Left colon (tissue), 2 donors: Measurements from ENCODE around the gene NAA35. TPM values are rescaled to one million over a fixed set of nuclear protein-coding genes. Genes with fewer than 3 reads are reported as not detected.
A peak's percentile ranks its signal among the peaks of the same experiment; 100 is the strongest.
"Not testable (repeated sequence)": the region's sequence is repeated elsewhere in the genome, so short reads cannot be mapped to it uniquely, and the experiment has no call there.

ENCODE experiments used
- ATAC-seq: fragments of 200-7000 bp; cut with Tn5 transposase; one replicate; pipeline ENCODE4 v1.9.1; 2020; ENCODE audit warnings: mild to moderate bottlenecking, moderate library complexity
- DNase-seq, 2 donors: peaks; one replicate each; pipeline ENCODE4 v3.0.0-alpha.2; 2020
- intact Hi-C, 2 donors: fragments of 100-400 bp; cut with DNase I in 1 of 2; cut with micrococcal nuclease in 1 of 2; formaldehyde crosslinking; loops; one replicate each; pipeline versions ENCODE4 v1.11.2 to v1.14.0; 2022; cut with DNase I, micrococcal nuclease
- long read RNA-seq: library from polyadenylated mRNA; unstranded; transcript quantifications from one replicate; pipeline ENCODE4 v2.0.0, GENCODE V29; 2021
- total RNA-seq, 2 donors: library from RNA; stranded (reverse); fragmentation: NEBNext Ultra II Directional; extraction: Animal tissue kit (Norgen Biotek cat#: 25700); gene quantifications; one replicate each; pipeline ENCODE4 v1.2.1, GENCODE V29; 2021
- donor health status: DM: no; HTN: no; CAD: no.
- donor health status: DM: yes; HTN: yes; CAD: no.

The NAA35 gene
- total RNA-seq, result 10 to 100 TPM; 34.0 to 38.9 TPM
- long read RNA-seq, transcript NAA35-201 (23 exons, 2,649 nt), result major isoform, 7 of 46 reads
- long read RNA-seq, partial matches to known transcripts, result 21 of 46 reads
- long read RNA-seq, other reads (novel, unspliced or antisense), result 18 of 46 reads

DNA sequence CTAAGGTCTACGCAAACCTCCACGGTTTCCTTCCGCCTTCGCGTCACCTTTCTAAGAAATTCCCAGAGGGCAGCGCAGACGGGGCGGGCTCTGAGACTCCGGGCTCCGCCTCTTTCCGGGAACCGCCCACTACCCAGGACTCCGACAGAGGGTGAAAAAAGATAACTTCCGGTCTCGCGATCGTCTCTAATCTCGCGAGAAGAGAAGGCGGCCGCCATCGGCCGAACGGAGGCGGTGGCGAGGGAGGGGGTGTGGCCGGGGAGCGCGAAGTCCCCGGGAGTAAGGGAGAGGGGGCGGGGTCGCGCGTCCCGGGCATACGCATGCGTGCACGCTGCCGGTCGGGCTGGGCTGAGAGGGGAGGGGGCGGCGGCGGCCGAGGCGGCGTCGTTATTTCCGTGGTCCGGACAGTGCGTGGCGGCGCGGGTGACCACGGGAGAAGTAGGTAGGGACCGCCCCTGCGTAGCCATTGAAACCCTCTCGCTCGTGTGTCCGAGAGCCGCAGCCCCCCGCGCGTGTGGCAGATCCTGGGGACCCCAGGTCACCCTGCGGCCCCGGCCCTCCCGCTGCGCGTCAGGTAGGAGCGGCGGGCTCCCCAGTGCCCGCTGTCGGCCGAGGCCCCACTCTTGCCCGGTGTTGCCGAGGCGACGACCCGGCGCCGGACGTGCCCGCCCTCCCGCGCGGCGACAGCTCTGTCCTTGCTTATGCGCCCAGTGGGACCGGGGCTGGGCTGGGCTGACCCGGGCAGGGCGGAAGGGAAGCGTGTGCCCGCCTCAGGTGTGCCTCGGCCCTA is at the start of gene NAA35:
Gene NAA35, plus strand, starts transcription at position 315 of the 790 bp plus-strand sequence. CDS start 1,014 bp downstream, outside the sequence.
- intact Hi-C loops, result no loop called here
- peak; percentile 89 for ATAC-seq

DNA sequence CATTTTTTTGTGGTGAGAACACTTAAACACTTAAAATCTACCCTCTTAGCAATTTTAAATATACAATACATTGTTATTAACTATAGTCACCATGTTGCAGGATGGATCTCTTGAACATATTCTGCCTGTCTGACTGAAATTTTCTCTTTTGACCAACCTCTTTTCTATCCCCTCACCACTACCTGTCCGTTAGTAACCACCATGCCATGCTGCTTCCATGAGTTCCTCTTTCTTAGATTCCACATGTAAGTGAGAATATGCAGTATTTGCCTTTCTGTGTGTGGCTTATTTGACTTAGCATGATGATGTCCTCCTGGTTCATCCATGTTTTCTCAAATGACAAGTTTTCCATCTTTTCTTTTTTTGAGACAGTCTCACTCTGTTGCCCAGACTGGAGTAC is 48.5 kb upstream of the NAA35 start:
- DNase-seq (no peak), ATAC-seq (no peak)
- intact Hi-C loops, result no loop called here

More for the DNA sequence above, at the start of gene NAA35:
- peak; percentile 98 to 99 for DNase-seq

DNA sequence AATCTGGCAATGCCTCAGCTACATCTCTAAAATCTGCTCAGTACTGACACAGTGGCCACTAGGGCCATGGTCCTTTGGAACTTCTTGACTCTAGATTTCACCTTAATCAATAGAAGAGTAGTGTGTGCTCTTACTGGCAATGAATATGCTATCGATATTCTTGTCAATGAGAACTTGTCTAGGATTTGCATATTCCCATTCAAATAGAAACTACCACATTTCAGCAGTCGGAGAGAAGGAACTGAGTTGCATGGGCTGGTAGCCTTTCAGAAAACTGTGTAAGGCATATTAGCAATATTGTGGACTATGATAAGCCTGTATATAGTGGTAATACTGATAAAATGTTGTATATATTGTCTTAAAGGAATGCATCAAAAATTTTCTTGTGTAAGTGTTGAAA is 45.3 kb upstream of the NAA35 start:
- DNase-seq (no peak), ATAC-seq (no peak)
- intact Hi-C loops, result no loop called here

DNA sequence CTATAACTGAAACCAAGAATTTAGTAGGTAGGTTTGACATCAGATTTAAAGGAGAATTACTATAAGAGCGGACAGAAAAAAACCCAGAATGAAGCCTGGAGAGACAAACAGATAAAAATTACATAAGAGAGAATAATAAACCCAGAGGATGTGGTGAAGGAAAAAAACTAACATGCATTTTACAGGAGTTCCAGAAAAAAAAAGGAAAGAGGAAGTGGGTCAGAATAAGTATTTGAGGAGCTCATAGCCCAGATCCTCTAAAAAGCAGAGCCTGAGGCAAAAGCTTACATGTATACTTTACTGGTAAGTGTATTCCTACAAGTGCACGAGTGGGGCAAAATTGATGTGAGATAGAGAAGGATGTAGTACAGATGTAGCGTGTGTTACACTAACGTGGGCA is 43.1 kb upstream of the NAA35 start:
- intact Hi-C loops, result no loop called here
- no peak for DNase-seq
- ATAC-seq, result no peak

DNA sequence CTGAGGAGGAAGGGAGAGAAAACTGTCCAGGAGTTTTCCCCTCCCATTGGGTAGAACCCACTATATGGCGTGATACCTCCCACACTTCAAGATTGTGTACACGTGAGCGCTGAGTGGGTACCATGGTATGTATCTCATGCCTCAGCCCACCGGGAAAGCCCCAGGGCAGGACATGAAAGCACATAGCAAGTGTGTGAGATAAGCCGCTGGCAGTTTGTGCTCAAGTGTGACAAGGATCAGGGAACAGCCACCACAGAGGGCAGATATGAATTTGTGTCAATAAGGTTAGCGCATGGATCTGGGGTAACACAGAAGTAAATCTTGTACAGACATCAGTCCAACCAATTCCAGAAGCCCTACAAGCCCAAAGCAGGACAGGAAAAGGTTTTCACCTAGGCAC is 42.6 kb upstream of the NAA35 start:
- no peak for DNase-seq
- ATAC-seq, result no peak
- intact Hi-C loops, result no loop called here

DNA sequence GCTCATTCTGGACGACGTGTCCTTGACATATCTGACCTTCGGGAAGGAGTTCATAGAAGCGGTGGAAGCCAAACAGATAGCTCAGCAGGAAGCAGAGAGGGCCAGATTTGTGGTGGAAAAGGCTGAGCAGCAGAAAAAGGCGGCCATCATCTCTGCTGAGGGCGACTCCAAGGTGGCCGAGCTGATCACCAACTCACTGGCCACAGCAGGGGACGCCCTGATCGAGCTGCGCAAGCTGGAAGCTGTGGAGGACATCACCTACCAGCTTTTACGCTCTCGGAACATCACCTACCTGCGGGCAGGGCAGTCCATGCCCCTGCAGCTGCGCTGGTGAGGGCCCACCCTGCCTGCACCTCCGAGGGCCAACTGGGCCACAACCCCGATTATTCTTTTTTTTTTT is 41.6 kb upstream of the NAA35 start:
- intact Hi-C loops, result no loop called here
- ATAC-seq (no peak), DNase-seq (no peak)

DNA sequence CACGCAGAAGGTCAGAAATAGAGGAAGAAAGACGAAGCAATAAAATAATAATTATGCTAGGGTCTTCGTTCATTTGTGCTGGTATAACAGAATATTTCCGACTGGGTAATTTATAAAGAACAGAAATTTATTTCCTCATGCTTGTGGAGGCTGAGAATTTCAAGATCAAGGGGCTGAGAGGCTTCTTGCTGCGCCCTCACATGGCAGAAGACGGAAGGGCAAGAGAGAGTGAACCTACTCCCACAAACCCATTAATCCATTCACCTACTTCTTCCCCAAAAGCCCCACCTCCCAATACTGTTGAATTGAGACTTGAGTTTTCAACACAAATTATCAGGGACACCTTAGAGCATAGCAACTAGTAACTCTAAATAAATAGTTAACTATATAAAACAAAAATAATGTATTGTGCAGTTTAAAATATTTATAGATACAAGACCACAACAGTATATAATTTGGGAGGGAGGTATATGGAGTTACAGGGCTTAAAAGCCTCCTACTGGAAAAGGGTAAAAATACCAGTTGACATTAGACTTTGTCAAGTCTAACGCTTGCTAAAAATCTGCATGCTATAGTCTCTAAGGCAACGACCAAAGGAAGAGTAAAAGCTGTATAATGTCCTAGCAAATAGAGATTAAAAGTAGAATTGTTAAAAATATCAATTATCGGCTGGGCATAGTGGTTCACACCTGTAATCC is 40.3 kb upstream of the NAA35 start:
- intact Hi-C loops, result no loop called here
- peak in 1 of 2 donors; percentile 49 for DNase-seq

DNA sequence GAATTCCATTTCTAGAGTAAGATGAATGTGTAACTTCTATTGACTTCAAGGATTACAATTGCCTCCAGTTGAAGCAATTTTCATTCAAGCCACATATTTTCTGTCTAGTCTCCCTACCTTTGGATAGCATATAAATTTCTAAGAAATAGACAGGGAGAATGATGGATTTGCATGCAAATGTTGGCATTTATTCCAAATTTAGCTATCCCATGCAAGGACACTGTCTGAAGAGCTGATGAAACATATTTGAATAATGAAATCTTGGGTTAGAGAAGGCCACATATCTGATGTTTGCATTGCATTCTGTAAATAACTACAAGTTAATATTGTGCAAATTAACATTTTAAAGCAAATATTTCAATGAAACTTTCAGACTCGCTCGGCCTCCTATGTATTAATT is 36.0 kb upstream of the NAA35 start:
- intact Hi-C loops, result no loop called here
- ATAC-seq (no peak), DNase-seq (no peak)

More for the DNA sequence above, 40.3 kb upstream of the NAA35 start:
- peak; percentile 52 for ATAC-seq

DNA sequence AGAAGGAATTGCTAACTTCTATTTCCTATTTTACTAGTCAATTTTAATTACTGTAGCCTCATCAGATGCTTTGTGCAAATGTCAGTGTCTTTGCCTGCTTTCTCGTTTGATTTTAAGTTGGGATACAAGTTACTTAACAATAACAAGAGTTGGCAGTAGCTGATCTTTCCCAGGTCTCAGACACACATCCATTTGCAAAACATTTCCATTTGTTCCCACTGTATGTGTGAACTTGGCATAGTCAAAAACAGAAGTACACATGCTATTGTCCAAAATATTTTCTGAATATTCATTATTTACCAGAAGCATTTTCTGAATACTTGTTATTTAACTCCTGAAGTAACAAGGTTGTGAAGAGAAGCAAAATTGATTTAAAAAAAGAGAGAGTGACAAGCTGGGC is 35.0 kb upstream of the NAA35 start:
- ATAC-seq (no peak), DNase-seq (no peak)
- intact Hi-C loops, result no loop called here

DNA sequence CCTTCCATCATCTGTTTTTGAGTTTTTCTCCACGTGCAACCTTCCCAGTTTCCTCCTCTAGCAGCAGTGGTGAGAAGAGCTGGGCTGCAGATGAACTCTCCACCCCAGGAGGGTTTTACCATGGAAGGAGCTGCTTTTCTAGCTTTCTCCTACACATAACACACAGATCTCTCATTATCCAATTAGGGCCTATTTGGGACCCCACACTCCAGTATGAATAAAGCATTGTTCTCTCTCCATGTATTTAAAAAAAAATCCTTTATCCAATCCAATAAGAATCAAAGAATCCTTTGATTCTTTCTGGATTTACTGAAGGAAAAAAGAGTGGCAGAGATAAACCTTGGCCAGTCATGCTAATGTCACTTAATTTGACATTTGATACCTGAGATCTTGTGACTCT is 31.6 kb upstream of the NAA35 start:
- no peak for DNase-seq
- intact Hi-C loops, result no loop called here
- no peak for ATAC-seq

DNA sequence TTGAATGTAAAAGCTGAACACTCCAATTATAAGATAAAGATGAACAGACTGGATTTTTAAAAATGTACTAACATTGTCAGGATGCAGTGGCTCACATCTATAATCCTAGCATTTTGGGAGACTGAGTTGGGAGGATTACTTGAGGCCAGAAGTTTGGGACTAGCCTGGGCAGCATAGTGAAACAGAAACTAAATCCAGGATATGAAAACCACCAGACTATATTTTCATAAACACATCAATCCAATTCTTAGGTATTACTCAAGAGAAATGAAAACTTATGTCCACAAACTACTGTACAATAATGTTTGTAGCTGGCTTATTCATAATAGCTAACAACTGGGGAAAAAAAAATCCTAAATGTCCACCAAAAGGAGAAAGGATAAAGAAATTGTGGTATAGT is 26.8 kb upstream of the NAA35 start:
- intact Hi-C loops, result no loop called here
- no peak for DNase-seq
- ATAC-seq, result no peak

DNA sequence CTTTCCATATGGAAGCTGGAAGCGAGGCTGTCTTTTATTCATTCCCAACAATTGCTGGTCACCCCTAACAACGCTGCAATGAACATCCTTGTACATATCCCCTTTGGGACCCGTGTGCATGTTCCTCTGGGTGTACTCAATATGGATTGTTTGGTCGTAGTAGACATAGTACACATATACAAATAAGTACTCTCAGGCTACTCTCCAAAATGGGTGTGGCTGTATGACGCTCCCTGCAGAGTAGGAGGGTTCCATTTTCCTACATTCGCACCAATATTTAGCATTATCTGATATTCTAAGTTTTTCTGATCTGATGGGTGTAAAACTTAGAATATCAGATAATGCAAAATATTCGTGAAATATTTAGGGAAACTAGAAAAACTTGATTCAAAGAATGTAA is 23.2 kb upstream of the NAA35 start:
- no peak for DNase-seq
- intact Hi-C loops, result no loop called here
- ATAC-seq, result no peak

DNA sequence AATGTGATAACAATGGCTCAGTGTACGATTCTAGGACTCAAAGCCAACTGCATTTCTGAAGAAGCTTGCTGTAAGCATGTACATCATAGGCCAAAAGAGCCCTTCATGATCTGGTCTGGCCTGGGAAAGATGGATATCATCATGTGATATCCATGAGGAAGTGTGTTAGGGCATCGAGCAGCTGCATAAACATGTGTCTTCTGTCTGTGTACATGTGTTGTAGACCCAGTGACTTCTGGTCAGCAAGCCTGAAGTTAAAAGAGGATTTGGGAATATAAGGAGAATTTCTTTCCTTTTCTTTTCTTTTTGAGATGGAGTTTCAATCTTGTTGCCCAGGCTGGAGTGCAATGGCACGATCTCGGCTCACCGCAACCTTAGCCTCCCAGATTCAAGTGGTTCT is 15.5 kb upstream of the NAA35 start:
- no peak for DNase-seq
- intact Hi-C loops, result no loop called here
- no peak for ATAC-seq

DNA sequence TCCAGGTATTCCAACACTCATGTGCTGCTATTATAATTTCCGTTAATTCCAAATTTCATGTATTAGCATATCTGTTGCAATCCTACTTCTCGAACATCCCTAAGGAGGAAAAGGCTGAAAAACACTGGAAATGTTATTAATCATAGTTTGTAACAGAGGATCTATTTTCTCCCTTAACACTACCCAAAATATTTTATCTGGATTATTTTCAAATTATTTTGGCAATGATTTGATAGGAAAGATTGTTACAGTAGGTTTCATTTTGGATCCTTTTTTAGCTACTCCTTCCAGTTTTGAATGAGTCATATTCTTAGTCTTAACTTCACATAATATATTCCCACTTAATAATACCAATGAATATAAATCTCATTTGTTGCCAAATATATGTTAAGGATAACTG is 13.9 kb upstream of the NAA35 start:
- intact Hi-C loops, result no loop called here
- ATAC-seq, result no peak
- no peak for DNase-seq

DNA sequence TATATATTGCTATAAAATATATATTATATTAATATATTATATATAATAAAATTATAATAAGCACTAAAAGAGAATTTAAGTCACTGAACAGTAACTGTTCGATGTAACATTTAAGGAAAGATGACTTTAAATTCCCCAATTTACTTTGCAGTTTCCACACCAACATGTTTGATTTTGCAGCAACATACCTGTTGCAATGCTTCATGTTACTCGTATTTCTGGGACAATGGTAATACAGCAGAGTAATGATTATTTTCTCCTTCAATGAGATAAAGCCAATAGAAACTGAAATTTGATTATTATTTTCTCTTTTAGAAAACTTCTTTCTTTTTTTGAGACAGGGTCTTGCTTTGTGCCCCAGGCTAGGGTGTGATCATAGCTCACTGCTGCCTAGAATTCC is 9.5 kb upstream of the NAA35 start:
- intact Hi-C loops, result no loop called here
- no peak for DNase-seq
- ATAC-seq, result no peak

DNA sequence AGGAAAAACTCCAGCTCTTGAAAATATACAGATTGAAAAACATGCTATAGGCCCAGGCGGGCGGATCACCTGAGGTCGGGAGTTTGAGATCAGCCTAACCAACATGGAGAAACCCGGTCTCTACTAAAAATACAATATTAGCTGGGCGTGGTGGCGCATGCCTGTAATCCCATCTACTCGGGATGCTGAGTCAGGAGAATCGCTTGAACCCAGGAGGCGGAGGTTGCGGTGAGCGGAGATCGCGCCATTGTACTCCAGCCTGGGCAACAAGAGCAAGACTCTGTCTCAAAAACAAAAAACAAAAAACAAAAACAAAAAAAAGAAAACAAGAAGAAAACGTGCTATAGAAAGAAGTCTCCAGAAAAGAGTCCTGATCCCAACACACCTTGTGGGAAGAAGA is 5.0 kb upstream of the NAA35 start:
- intact Hi-C loops, DNase-seq, ATAC-seq: not testable (repeated sequence)

DNA sequence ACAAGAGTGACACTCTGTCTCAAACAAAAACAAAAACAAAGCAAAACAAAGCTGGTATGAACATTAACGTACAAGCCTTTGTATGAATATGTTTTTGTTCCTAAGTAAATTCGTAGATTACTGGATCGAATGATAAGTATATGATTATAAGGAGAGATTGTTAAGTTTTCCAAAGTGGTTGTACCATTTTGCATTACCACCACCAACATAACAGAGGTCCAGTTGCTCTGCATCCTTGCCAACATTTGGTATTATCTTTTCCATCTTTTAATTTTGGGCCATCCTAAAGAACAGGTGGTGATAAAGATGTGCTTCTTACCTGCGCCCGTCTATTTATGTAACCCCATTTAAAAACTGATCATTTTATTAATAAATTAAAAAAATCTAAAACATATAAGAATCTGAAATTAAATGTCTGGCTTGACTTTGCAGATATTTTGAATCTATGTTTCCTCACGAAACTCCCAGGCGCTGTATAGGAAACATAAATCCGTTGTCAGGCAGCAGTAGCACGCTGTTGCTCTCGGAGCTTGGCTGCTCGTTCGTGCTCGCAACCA is 593 bp upstream of the NAA35 start:
- no peak for DNase-seq
- ATAC-seq, result no peak
- intact Hi-C loops, result no loop called here

DNA sequence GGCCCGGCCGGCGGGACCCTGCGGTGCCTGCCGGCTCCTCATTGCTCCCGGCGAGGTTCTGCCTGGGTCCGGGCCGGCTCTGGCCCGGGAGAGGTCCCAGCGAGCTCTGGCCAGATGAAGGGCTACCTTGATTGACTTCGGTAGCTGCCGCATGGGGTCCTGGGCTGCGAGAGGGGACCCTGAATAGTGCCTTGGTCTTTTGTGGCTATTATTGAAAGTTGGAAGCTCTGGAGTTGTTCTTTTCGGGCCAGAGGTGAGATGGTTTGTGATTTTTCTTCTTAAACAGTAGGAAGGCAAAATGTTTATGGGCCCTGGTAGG is 635 bp downstream of the NAA35 start:
- intact Hi-C loops, result no loop called here
- no peak for DNase-seq
- ATAC-seq, result no peak

DNA sequence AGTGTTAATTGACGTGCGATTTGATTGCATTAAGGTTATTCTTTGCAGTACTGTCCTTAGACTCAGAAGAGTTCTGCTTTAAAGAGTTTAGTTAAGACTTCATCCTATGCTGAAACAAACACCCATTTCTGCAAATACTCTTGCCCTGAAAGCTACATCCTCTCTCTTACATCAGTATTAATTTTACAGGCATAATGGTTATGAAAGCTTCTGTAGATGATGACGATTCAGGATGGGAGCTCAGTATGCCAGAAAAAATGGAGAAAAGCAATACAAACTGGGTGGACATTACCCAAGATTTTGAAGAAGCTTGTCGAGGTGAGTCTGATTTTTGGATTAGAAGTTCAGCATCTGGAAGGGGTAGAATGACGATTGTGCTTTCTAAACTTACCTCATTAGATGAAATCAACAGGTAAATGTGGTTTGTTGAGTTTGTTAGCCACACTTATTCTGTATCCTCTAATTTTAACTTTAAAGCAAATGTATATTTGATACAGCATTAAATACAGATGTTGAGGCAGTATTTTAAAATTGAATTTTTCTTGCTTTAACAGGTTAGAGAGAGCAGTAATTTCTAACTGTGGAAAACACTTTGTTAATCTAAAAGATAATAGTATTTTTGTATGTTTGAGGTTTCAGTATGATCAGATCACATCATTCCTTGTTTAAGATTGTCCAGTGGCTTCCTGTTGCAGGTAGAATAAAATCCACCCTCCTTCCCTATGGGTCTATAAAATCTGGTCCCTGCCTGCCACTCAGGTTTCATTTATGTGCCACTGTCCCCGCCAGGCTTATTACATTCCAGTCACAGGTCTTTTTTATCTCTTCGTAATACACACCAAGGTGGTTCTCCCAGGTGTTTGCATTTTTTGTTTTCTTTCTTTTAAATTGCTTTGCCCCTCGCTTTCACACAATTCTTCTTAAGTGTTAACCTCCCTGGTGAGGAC is 1.3 kb downstream of the NAA35 start:
- intact Hi-C loops, result no loop called here
- DNase-seq, result no peak
- ATAC-seq, result peak; percentile 42
